Activated T-helper 2 cell treated with anti-CD3 and anti-CD28 coated beads, Interferon-gamma antibody, Interleukin-2, Interleukin-4, amounts not matched to agents 10 μg/mL and 5 μg/mL and 100 μg/mL, durations not matched to agents 14 hours and 24 hours and 36 hours (primary cell): ENCODE data around the gene CETP. TPM values are rescaled to one million over a fixed set of nuclear protein-coding genes. Genes with fewer than 3 reads are reported as not detected.
A peak's percentile ranks its signal among the peaks of the same experiment; 100 is the strongest.

Experiments
- DNase-seq: peaks from one replicate; pipeline ENCODE4 v3.0.0; 2021; ENCODE audit warnings: low spot score
- H3K27ac Mint-ChIP-seq: one replicate; pipeline ENCODE4 v1.8.0; 2021; ENCODE audit warnings: mixed read lengths
- H3K27me3 Mint-ChIP-seq: one replicate; pipeline ENCODE4 v1.8.0; 2021; ENCODE audit warnings: low read depth, mixed read lengths
- H3K36me3 Mint-ChIP-seq: one replicate; pipeline ENCODE4 v1.8.0; 2021; ENCODE audit warnings: low read depth, mixed read lengths
- H3K4me1 Mint-ChIP-seq: one replicate; pipeline ENCODE4 v1.8.0; 2021; ENCODE audit warnings: low read depth, mixed read lengths
- H3K4me3 Mint-ChIP-seq: one replicate; pipeline ENCODE4 v1.8.0; 2021; ENCODE audit warnings: low read depth, mild to moderate bottlenecking, moderate library complexity, mixed read lengths
- H3K9me3 Mint-ChIP-seq: one replicate; pipeline ENCODE4 v1.8.0; 2021; ENCODE audit warnings: mixed read lengths
- intact Hi-C: fragments of 100-400 bp; cut with micrococcal nuclease; formaldehyde crosslinking; loops from one replicate; pipeline ENCODE4 v1.15.1; 2023
- total RNA-seq: library from RNA; stranded (reverse); gene quantifications from 2 replicates; pipeline ENCODE4 v1.2.3, GENCODE V29; 2022

CETP gene
- total RNA-seq, 1 donor from 2014 or later: not detected

DNA sequence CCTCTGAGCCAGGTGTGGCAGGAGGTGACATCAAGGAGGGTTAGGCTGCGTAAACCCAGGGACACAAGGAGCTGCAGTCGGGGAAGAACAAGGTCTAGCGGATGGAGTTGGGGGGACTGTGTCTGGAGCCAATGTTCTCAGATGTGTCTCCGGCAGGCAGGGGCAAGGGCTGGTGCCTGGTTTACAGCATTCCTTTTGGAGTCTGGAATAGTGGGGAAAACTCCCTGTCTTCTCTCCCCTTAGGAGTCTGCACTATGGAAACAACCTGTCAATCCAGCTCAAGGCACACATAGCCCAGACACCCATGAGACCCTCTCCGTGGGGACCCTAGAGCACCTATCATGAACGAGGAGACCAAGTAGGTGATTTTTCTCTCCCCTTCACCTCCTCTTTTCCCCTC is 55.1 kb downstream of the CETP start:
- no peak for DNase-seq
- no peak overlapping the region for H3K4me3 Mint-ChIP-seq
- intact Hi-C loops: loop anchor here (10.0 kb wide), 2 partner anchors 402 to 588 kb away; no protein-coding TSS in a partner anchor
- peaks cover 80% of the 10 kb centered on the region for H3K36me3 Mint-ChIP-seq
- no peaks in the 10 kb centered on the region for H3K9me3 Mint-ChIP-seq
- H3K4me1 Mint-ChIP-seq: peaks cover 60% of the 10 kb centered on the region
- H3K27ac Mint-ChIP-seq: peak overlapping the region; percentile 83
- H3K27me3 Mint-ChIP-seq: no peaks in the 10 kb centered on the region

DNA sequence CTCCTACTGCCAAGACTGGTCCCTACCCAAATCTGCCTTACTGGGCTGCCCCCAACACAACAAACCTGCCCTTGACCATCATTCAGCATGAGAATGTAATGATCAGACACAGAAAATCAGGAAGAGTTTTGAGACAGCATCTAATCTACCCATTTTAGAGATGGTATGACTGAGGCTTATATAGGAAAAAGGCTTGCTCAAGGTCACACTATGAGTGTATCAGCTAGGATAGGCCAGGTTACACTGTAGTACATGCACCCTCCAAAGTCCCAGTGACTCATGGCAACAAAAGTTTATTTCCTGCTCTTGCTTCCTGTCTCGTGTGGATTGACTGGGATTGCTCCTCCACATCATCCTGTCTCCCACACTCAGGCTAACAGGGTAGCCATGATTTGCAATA is 55.5 kb downstream of the CETP start:
- intact Hi-C loops: loop anchor here (10.0 kb wide), 2 partner anchors 402 to 588 kb away; no protein-coding TSS in a partner anchor
- DNase-seq: no peak
- no peak overlapping the region for H3K4me3 Mint-ChIP-seq
- H3K27ac Mint-ChIP-seq: peak overlapping the region; percentile 83
- H3K36me3 Mint-ChIP-seq: peaks cover 80% of the 10 kb centered on the region
- H3K4me1 Mint-ChIP-seq: peaks cover 60% of the 10 kb centered on the region
- H3K27me3 Mint-ChIP-seq: no peaks in the 10 kb centered on the region
- no peaks in the 10 kb centered on the region for H3K9me3 Mint-ChIP-seq

DNA sequence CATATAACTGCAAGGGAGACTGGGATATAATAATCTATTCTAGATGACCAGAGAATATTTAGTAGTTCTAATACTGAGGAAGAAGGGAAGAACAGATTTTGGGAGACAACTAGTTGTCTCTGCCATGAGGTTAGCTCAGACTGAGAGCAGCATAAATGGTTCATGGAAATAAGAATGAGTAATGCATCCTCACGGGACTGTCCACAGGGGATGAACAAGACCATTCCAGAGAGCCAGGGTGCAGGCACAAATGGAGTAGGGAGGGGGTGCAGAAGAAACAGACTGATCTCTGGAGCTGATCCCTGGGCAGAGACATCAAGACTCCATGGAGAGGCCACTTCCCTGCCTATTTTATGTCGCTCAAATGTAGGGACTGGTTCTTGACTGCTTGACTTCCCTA is 58.0 kb downstream of the CETP start:
- intact Hi-C loops: loop anchor here (10.0 kb wide), 2 partner anchors 405 to 585 kb away; no protein-coding TSS in a partner anchor
- peak overlapping the region; percentile 29 for H3K27ac Mint-ChIP-seq
- H3K9me3 Mint-ChIP-seq: no peaks in the 10 kb centered on the region
- H3K27me3 Mint-ChIP-seq: no peaks in the 10 kb centered on the region
- H3K4me1 Mint-ChIP-seq: peaks cover 56% of the 10 kb centered on the region
- H3K36me3 Mint-ChIP-seq: peaks cover 86% of the 10 kb centered on the region
- no peak overlapping the region for H3K4me3 Mint-ChIP-seq
- no peak for DNase-seq

DNA sequence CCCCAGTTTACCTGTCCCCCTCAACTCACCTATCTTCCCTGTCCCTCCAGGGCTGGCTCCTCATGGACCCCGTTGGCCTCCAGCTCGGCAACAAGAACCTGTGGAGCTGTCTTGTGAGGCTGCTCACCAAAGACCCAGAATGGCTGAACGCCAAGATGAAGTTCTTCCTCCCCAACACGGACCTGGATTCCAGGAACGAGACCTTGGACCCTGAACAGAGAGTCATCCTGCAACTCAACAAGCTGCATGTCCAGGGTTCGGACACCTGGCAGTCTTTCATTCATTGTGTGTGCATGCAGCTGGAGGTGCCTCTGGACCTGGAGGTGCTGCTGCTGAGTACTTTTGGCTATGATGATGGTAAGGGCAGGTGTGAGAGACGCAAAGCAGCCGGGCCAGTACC is 58.9 kb downstream of the CETP start:
- peaks cover 88% of the 10 kb centered on the region for H3K36me3 Mint-ChIP-seq
- no peaks in the 10 kb centered on the region for H3K27me3 Mint-ChIP-seq
- intact Hi-C loops: no loop called here
- no peaks in the 10 kb centered on the region for H3K9me3 Mint-ChIP-seq
- no peak for DNase-seq
- peak overlapping the region; percentile 40 for H3K27ac Mint-ChIP-seq
- H3K4me1 Mint-ChIP-seq: peaks cover 49% of the 10 kb centered on the region
- H3K4me3 Mint-ChIP-seq: no peak overlapping the region

DNA sequence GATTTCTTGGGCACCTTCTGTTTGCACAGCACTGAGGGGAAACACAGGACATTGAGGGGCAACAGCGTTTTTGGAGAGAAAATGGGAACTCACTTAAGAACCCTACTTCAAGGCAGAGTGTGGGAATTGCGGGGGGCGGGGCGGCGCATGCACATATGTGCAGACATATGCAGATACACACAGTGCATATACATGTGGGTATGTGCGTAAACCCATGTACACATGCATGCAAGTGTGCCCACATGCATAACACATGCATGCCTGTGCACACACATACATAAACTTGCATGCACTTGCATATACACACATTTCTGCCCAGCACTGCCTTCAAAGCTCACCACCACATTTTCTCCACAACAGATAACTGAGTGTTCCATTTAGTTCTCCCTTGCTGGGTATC is 60.0 kb downstream of the CETP start:
- Mint-ChIP-seq H3K4me1 (peaks cover 42% of the 10 kb centered on the region), H3K27ac (peak overlapping the region; percentile 21), H3K36me3 (peaks cover 92% of the 10 kb centered on the region), H3K9me3 (no peaks in the 10 kb centered on the region), H3K27me3 (no peaks in the 10 kb centered on the region), H3K4me3 (no peak overlapping the region)
- intact Hi-C loops: no loop called here
- DNase-seq: no peak

DNA sequence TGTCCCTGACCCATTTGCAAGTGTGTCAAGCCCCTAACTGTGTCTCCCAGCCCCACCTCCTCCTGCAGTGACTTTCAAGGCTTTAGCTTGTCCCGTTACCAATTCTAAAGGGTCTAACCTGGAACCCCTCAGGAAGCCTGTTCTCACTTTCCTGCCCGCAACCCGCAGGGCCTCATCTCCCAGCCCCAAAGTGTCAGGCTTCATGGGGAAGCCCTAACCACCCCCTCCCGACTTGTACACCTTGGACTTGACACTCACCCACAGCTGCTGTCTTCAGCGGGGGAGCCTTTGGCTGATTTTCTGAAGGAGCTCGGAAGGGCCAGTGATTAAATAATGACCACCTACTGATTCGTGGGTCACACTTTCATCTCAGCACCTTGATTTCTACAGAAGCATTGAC is 60.7 kb downstream of the CETP start:
- H3K4me1 Mint-ChIP-seq: peaks cover 43% of the 10 kb centered on the region
- intact Hi-C loops: no loop called here
- no peaks in the 10 kb centered on the region for H3K27me3 Mint-ChIP-seq
- no peak for DNase-seq
- H3K9me3 Mint-ChIP-seq: no peaks in the 10 kb centered on the region
- H3K4me3 Mint-ChIP-seq: no peak overlapping the region
- peak overlapping the region; percentile 68 for H3K27ac Mint-ChIP-seq
- H3K36me3 Mint-ChIP-seq: peaks cover 92% of the 10 kb centered on the region

DNA sequence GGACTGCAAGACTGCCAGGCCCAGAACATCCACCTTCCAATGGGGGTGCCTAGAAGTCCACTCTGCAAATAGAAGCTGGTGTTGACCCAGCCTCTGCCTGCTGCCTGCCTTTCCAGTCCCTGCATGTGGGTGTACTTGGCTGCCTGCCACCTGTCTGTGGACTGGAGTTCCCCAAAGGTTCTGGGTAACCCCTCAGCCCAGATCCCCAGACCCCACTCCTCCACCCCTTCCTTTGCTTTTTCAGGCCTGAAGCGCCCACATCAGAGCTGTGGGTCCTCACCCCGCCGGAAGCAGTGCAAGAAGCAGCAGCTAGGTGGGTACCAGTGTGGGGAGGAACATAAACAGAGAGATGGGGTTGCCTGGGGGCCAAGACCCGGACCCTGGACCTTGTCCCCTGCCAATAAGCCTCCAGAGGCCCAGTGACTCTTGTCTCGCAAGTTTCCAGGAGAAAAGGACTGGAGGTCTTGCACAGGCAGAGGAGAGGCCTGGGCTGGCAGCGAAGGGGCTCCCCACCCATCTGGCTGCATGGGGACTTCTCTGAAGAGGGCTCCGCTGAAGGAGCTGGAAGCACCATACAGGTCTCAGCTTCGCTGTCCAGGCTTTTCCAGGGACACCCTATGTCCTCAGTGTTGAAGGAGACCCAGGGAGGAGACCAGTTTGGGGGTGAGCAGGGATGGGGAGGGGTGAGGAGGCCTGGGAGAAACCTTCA is 61.9 kb downstream of the CETP start:
- H3K9me3 Mint-ChIP-seq: no peaks in the 10 kb centered on the region
- H3K27me3 Mint-ChIP-seq: no peaks in the 10 kb centered on the region
- no peak overlapping the region for H3K4me3 Mint-ChIP-seq
- H3K4me1 Mint-ChIP-seq: peaks cover 46% of the 10 kb centered on the region
- DNase-seq: no peak
- intact Hi-C loops: no loop called here
- peak overlapping the region; percentile 68 for H3K27ac Mint-ChIP-seq
- H3K36me3 Mint-ChIP-seq: peaks cover 90% of the 10 kb centered on the region

DNA sequence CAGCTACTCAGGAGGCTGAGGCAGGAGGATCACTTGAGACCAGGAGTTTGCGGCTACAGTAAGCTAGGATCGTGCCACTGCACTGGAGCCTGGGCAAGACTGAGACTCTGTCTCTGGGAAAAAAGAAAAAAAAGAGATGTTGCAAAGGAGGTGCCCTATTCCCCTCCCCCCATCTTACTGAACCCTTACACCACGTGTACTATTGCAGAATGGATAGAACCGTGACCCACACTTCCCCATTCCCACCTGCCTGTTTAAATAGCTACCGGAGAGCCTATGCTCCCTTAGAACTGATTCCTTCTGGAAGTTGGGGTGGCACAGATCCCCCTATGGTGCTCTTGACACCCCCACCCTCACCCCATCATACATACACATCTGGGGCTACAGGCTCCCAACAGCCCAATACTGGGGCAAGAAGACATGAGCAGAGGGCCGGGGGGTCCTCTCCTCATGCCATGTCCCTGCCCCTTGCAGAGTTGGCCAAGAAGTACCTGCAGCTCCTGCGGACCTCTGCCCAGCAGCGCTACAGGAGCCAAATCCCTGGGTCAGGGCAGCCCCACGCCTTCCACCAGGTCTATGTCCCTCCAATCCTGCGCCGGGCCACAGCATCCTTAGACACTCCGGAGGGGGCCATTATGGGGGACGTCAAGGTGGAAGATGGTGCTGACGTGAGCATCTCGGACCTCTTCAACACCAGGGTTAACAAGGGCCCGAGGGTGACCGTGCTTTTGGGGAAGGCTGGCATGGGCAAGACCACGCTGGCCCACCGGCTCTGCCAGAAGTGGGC is 63.3 kb downstream of the CETP start:
- intact Hi-C loops: no loop called here
- Mint-ChIP-seq H3K27me3 (no peaks in the 10 kb centered on the region), H3K4me1 (peaks cover 47% of the 10 kb centered on the region), H3K4me3 (no peak overlapping the region), H3K9me3 (no peaks in the 10 kb centered on the region), H3K36me3 (peaks cover 89% of the 10 kb centered on the region), H3K27ac (no peak overlapping the region)
- DNase-seq: no peak

DNA sequence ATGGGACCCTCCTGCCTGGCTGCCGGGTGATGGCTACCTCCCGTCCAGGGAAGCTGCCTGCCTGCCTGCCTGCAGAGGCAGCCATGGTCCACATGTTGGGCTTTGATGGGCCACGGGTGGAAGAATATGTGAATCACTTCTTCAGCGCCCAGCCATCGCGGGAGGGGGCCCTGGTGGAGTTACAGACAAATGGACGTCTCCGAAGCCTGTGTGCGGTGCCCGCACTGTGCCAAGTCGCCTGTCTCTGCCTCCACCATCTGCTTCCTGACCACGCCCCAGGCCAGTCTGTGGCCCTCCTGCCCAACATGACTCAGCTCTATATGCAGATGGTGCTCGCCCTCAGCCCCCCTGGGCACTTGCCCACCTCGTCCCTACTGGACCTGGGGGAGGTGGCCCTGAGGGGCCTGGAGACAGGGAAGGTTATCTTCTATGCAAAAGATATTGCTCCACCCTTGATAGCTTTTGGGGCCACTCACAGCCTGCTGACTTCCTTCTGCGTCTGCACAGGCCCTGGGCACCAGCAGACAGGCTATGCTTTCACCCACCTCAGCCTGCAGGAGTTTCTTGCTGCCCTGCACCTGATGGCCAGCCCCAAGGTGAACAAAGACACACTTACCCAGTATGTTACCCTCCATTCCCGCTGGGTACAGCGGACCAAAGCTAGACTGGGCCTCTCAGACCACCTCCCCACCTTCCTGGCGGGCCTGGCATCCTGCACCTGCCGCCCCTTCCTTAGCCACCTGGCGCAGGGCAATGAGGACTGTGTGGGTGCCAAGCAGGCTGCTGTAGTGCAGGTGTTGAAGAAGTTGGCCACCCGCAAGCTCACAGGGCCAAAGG is 64.4 kb downstream of the CETP start:
- intact Hi-C loops: no loop called here
- Mint-ChIP-seq H3K4me1 (peaks cover 52% of the 10 kb centered on the region), H3K27ac (no peak overlapping the region), H3K4me3 (no peak overlapping the region), H3K9me3 (no peaks in the 10 kb centered on the region), H3K36me3 (peaks cover 86% of the 10 kb centered on the region), H3K27me3 (no peaks in the 10 kb centered on the region)
- no peak for DNase-seq

DNA sequence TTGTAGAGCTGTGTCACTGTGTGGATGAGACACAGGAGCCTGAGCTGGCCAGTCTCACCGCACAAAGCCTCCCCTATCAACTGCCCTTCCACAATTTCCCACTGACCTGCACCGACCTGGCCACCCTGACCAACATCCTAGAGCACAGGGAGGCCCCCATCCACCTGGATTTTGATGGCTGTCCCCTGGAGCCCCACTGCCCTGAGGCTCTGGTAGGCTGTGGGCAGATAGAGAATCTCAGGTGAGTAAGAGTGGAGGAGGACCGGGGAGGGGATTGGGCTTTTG is 65.0 kb downstream of the CETP start:
- Mint-ChIP-seq H3K27ac (peak overlapping the region; percentile 51), H3K4me1 (peaks cover 50% of the 10 kb centered on the region), H3K27me3 (no peaks in the 10 kb centered on the region), H3K36me3 (peaks cover 86% of the 10 kb centered on the region), H3K4me3 (no peak overlapping the region), H3K9me3 (no peaks in the 10 kb centered on the region)
- intact Hi-C loops: no loop called here
- DNase-seq: no peak

DNA sequence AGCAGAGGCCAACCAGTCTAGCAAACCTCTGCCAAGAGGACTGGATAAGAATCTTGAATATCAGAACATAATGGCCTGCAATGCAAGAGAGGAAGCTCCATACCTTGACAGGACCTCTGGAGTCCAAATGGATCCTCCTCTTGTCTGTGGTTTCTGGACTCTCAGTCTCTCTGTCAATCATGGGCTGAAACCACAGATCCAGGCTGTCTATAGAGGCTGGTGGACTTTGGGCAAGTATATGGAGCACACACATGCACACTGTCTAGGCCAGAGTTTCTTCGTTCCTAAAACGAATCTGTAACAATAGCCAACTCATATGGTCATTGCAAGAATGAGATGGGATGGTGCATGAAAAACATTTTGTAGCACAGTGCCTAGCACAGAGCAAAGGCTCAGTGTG is 65.3 kb downstream of the CETP start:
- H3K27me3 Mint-ChIP-seq: no peaks in the 10 kb centered on the region
- no peak overlapping the region for H3K4me3 Mint-ChIP-seq
- H3K4me1 Mint-ChIP-seq: peaks cover 47% of the 10 kb centered on the region
- H3K9me3 Mint-ChIP-seq: no peaks in the 10 kb centered on the region
- H3K27ac Mint-ChIP-seq: no peak overlapping the region
- no peak for DNase-seq
- peaks cover 86% of the 10 kb centered on the region for H3K36me3 Mint-ChIP-seq
- intact Hi-C loops: no loop called here

DNA sequence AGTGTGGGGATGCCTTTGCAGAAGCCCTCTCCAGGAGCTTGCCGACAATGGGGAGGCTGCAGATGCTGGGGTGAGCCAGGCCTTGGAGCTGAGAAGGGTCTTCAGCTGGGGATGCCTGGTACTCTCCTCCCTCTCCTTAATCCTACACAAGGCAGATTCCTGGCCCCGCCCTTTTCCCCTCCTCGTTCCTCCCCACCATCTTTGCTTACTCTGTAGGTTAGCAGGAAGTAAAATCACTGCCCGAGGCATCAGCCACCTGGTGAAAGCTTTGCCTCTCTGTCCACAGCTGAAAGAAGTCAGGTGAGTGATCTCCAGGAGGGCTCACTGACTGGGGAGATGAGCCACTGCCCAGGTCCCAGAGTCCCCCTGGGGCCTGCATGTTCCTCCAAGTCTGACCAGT is 66.3 kb downstream of the CETP start:
- peaks cover 79% of the 10 kb centered on the region for H3K36me3 Mint-ChIP-seq
- intact Hi-C loops: no loop called here
- H3K4me3 Mint-ChIP-seq: no peak overlapping the region
- peaks cover 37% of the 10 kb centered on the region for H3K4me1 Mint-ChIP-seq
- H3K9me3 Mint-ChIP-seq: no peaks in the 10 kb centered on the region
- DNase-seq: no peak
- no peak overlapping the region for H3K27ac Mint-ChIP-seq
- H3K27me3 Mint-ChIP-seq: no peaks in the 10 kb centered on the region
